Liver (tissue), 9 donors: ENCODE results near the gene ICAM1. TPM values are rescaled to one million over a fixed set of nuclear protein-coding genes. Genes with fewer than 3 reads are reported as not detected.

Experiments
- DNase-seq: peaks from one replicate; pipeline ENCODE4 v3.0.0-alpha.2; 2017; ENCODE audit warnings: low spot score
- H3K27ac ChIP-seq, 2 donors: one replicate each; pipeline ENCODE4 v1.7.0; 2013; ENCODE audit warnings: inconsistent platforms in 2 of 2, low read length in 2 of 2, control low read depth in 1 of 2, low read depth in 1 of 2, mild to moderate bottlenecking in 1 of 2
- H3K27me3 ChIP-seq, 4 donors: one replicate each; pipeline versions ENCODE4 v1.6.1 to v1.7.0; 2013; ENCODE audit warnings: low read length in 3 of 4, inconsistent platforms in 1 of 4, mild to moderate bottlenecking in 1 of 4, moderate library complexity in 1 of 4; ENCODE audit not compliant: control insufficient read depth in 4 of 4, insufficient read depth in 4 of 4
- H3K36me3 ChIP-seq, 4 donors: one replicate each; pipeline versions ENCODE4 v1.6.1 to v1.7.0; 2013; ENCODE audit warnings: low read length in 3 of 4, mild to moderate bottlenecking in 3 of 4, low read depth in 1 of 4, moderate library complexity in 1 of 4; ENCODE audit not compliant: control insufficient read depth in 4 of 4, insufficient read depth in 3 of 4
- H3K4me1 ChIP-seq, 4 donors: one replicate each; pipeline versions ENCODE4 v1.6.1 to v1.7.0; 2013; ENCODE audit warnings: low read length in 3 of 4, mild to moderate bottlenecking in 3 of 4, moderate library complexity in 1 of 4; ENCODE audit not compliant: control insufficient read depth in 4 of 4, insufficient read depth in 4 of 4
- H3K4me3 ChIP-seq, 3 donors: one replicate each; pipeline versions ENCODE4 v1.6.1 to v1.7.0; 2013; ENCODE audit warnings: low read length in 3 of 3, control low read depth in 1 of 3, low read depth in 1 of 3, mild to moderate bottlenecking in 1 of 3
- H3K9ac ChIP-seq, 2 donors: one replicate each; pipeline ENCODE4 v1.7.0; 2013; ENCODE audit warnings: low read length in 2 of 2, mild to moderate bottlenecking in 2 of 2, moderate library complexity in 2 of 2, control low read depth in 1 of 2, low read depth in 1 of 2
- H3K9me3 ChIP-seq, 4 donors: one replicate each; pipeline versions ENCODE4 v1.6.1 to v1.7.0; 2013; ENCODE audit warnings: low read length in 3 of 4; ENCODE audit not compliant: control insufficient read depth in 4 of 4
- ATF3 ChIP-seq: IDR thresholded peaks from 2 replicates; pipeline ENCODE4 v1.6.1; 2016; ENCODE audit warnings: antibody characterized with exemption
- EGR1 ChIP-seq, 2 donors: IDR thresholded peaks; 2 replicates each; pipeline ENCODE4 v1.6.1; 2016 to 2018; ENCODE audit warnings: antibody characterized with exemption in 2 of 2, low read depth in 2 of 2
- FOXA1 ChIP-seq: IDR thresholded peaks from 2 replicates; pipeline ENCODE4 v1.6.1; 2016; ENCODE audit warnings: antibody characterized with exemption
- HNF4G ChIP-seq: IDR thresholded peaks from 2 replicates; pipeline ENCODE4 v1.6.1; 2016; ENCODE audit warnings: antibody characterized with exemption
- JUND ChIP-seq, 2 donors: IDR thresholded peaks; 2 replicates each; pipeline ENCODE4 v1.6.1; 2016; ENCODE audit warnings: antibody characterized with exemption in 2 of 2
- MAX ChIP-seq: IDR thresholded peaks from 2 replicates; pipeline ENCODE4 v1.6.1; 2016; ENCODE audit warnings: antibody characterized with exemption
- REST ChIP-seq: IDR thresholded peaks from 2 replicates; pipeline ENCODE4 v1.6.1; 2016; ENCODE audit warnings: antibody characterized with exemption, mild to moderate bottlenecking
- RXRA ChIP-seq, 2 donors: IDR thresholded peaks; 2 replicates each; pipeline ENCODE4 v1.6.1; 2017 to 2018; ENCODE audit warnings: antibody characterized with exemption in 2 of 2, mild to moderate bottlenecking in 1 of 2
- TAF1 ChIP-seq: conservative IDR thresholded peaks from 2 replicates; pipeline ENCODE4 v1.6.1; 2016; ENCODE audit warnings: antibody characterized with exemption, mild to moderate bottlenecking
- WGBS: extraction: QIAGEN DNeasy Blood & Tissue Kit; methylation state at CpG from one replicate; pipeline ENCODE4 v1.1.7; 2013; 5-methylcytosine and 5-hydroxymethylcytosine counted together
- polyA plus RNA-seq, 2 donors: library from polyadenylated mRNA; stranded (reverse) in 1 of 2; unstranded in 1 of 2; fragments of 200-250 nt in 1 of 2; fragments of >200 nt in 1 of 2; fragmentation: Nextera tagmentation in 1 of 2; extraction: Ambion mirVana in 1 of 2; gene quantifications; one replicate each; pipeline versions ENCODE4 v1.2.1 to v1.2.3, GENCODE V29; 2013 to 2015
- total RNA-seq, 2 donors: library from RNA; depleted of rRNA; stranded (reverse); fragments of >200 nt; gene quantifications; one replicate each; pipeline ENCODE4 v1.2.3, GENCODE V29; 2014
- TF ChIP-seq, protein P1 (sequence below): IDR thresholded peaks from 2 replicates; pipeline ENCODE4 v1.6.1; 2016; ENCODE audit warnings: antibody characterized with exemption
- donor health status: healthy.
- donor health status: healthy.
- donor health status: healthy.
- donor health status: healthy.
- donor health status: healthy.

ICAM1 gene
- total and polyA plus RNA-seq, 4 donors: 7.8 to 26.3 (median 19.8) TPM

- TF ChIP-seq JUND (IDR thresholded peaks at IDR 0.05) (no peak), RXRA (IDR thresholded peaks at IDR 0.05) (no peak)
- TF ChIP-seq, protein P1, sequence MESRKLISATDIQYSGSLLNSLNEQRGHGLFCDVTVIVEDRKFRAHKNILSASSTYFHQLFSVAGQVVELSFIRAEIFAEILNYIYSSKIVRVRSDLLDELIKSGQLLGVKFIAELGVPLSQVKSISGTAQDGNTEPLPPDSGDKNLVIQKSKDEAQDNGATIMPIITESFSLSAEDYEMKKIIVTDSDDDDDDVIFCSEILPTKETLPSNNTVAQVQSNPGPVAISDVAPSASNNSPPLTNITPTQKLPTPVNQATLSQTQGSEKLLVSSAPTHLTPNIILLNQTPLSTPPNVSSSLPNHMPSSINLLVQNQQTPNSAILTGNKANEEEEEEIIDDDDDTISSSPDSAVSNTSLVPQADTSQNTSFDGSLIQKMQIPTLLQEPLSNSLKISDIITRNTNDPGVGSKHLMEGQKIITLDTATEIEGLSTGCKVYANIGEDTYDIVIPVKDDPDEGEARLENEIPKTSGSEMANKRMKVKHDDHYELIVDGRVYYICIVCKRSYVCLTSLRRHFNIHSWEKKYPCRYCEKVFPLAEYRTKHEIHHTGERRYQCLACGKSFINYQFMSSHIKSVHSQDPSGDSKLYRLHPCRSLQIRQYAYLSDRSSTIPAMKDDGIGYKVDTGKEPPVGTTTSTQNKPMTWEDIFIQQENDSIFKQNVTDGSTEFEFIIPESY: no peak
- peak; percentile 76 for DNase-seq
- H3K4me3 ChIP-seq: no peak overlapping the region
- no peak overlapping the region for H3K9ac ChIP-seq
- H3K36me3 ChIP-seq: peaks cover 13 to 34% (median 18%) of the 10 kb centered on the region in 4 donors
- no peaks in the 10 kb centered on the region for H3K9me3 ChIP-seq
- H3K4me1 ChIP-seq: peaks cover 3 to 17% (median 9%) of the 10 kb centered on the region in 4 donors
- H3K27me3 ChIP-seq: no peaks in the 10 kb centered on the region
- 77% methylated on average over 19 of the region's 19 CpGs for WGBS
- no peak overlapping the region for H3K27ac ChIP-seq
Measured at GRCh38 chr19:10316229-10317044, 45.5 kb downstream of the ICAM1 start.

GRCh38 chr19:10317045-10317856 is 46.3 kb downstream of the ICAM1 start:
- H3K27me3 ChIP-seq: no peaks in the 10 kb centered on the region
- H3K36me3 ChIP-seq: peaks cover 13 to 42% (median 25%) of the 10 kb centered on the region in 4 donors
- no peak overlapping the region for H3K27ac ChIP-seq
- no peaks in the 10 kb centered on the region for H3K9me3 ChIP-seq
- H3K9ac ChIP-seq: no peak overlapping the region
- DNase-seq: no peak
- peaks cover 3 to 17% (median 9%) of the 10 kb centered on the region in 4 donors for H3K4me1 ChIP-seq
- WGBS: 89% methylated on average over 29 of the region's 29 CpGs
- TF ChIP-seq MAX (no peak), REST (no peak), TAF1 (no peak), HNF4G (no peak), FOXA1 (no peak), ATF3 (no peak), EGR1 (IDR thresholded peaks at IDR 0.05; ENCODE audit: low read depth in 2 of 2) (no peak)
- H3K4me3 ChIP-seq: no peak overlapping the region
